KMS-11 (cell line): ENCODE data around the gene RSPH1.

ENCODE experiments used
- H2AFZ ChIP-seq: fragments of 200-600 bp; sonication (generic); 2 replicates; pipeline ENCODE4 v1.6.1; 2016; ENCODE audit warnings: antibody characterized with exemption, mixed run types, low read depth
- H3K27ac ChIP-seq: fragments of 200-600 bp; sonication (generic); 2 replicates; pipeline ENCODE4 v1.6.1; 2016; ENCODE audit warnings: mild to moderate bottlenecking, mixed run types
- H3K27me3 ChIP-seq: fragments of 200-600 bp; sonication (generic); 2 replicates; pipeline ENCODE4 v1.6.1; 2017; ENCODE audit warnings: mild to moderate bottlenecking, low read depth, mixed run types, moderate library complexity; ENCODE audit not compliant: insufficient read depth
- H3K36me3 ChIP-seq: fragments of 200-600 bp; sonication (generic); 2 replicates; pipeline ENCODE4 v1.6.1; 2017; ENCODE audit warnings: mild to moderate bottlenecking, mixed run types; ENCODE audit not compliant: insufficient read depth
- H3K4me1 ChIP-seq: fragments of 200-600 bp; sonication (generic); 2 replicates; pipeline ENCODE4 v1.6.1; 2016; ENCODE audit warnings: mild to moderate bottlenecking, low read depth, mixed run types; ENCODE audit not compliant: poor library complexity, severe bottlenecking
- H3K4me2 ChIP-seq: fragments of 200-600 bp; sonication (generic); 2 replicates; pipeline ENCODE4 v1.7.0; 2016; ENCODE audit warnings: mild to moderate bottlenecking, mixed run types
- H3K4me3 ChIP-seq: fragments of 200-600 bp; sonication (generic); IDR thresholded peaks from 2 replicates; pipeline ENCODE4 v1.6.1; 2017; ENCODE audit warnings: low read depth, low read length, mixed read lengths; ENCODE audit not compliant: insufficient read depth
- H3K79me2 ChIP-seq: fragments of 200-600 bp; sonication (generic); 2 replicates; pipeline ENCODE4 v1.6.1; 2016; ENCODE audit warnings: low read depth, mixed run types; ENCODE audit not compliant: insufficient read depth
- H3K9ac ChIP-seq: fragments of 200-600 bp; sonication (generic); 2 replicates; pipeline ENCODE4 v1.6.1; 2016; ENCODE audit warnings: mild to moderate bottlenecking, mixed run types
- H4K20me1 ChIP-seq: fragments of 200-600 bp; sonication (generic); 2 replicates; pipeline ENCODE4 v1.6.1; 2016; ENCODE audit warnings: mild to moderate bottlenecking, mixed run types; ENCODE audit not compliant: insufficient read depth
- TF ChIP-seq, protein P1 (sequence below): fragments of 200-600 bp; sonication (generic); conservative IDR thresholded peaks from 2 replicates; pipeline ENCODE4 v1.6.1; 2017; ENCODE audit warnings: low read depth, mild to moderate bottlenecking, antibody characterized with exemption, low read length, moderate library complexity, mixed read lengths

The RSPH1 gene

GRCh38 chr21:42455196-42455595 lies 40.8 kb downstream of the RSPH1 start:
- TF ChIP-seq, protein P1, sequence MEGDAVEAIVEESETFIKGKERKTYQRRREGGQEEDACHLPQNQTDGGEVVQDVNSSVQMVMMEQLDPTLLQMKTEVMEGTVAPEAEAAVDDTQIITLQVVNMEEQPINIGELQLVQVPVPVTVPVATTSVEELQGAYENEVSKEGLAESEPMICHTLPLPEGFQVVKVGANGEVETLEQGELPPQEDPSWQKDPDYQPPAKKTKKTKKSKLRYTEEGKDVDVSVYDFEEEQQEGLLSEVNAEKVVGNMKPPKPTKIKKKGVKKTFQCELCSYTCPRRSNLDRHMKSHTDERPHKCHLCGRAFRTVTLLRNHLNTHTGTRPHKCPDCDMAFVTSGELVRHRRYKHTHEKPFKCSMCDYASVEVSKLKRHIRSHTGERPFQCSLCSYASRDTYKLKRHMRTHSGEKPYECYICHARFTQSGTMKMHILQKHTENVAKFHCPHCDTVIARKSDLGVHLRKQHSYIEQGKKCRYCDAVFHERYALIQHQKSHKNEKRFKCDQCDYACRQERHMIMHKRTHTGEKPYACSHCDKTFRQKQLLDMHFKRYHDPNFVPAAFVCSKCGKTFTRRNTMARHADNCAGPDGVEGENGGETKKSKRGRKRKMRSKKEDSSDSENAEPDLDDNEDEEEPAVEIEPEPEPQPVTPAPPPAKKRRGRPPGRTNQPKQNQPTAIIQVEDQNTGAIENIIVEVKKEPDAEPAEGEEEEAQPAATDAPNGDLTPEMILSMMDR, result no peak
- H3K27me3 ChIP-seq, result no peaks in the 10 kb centered on the region
- H3K4me2 ChIP-seq, result no peak overlapping the region
- no peaks in the 10 kb centered on the region for H3K79me2 ChIP-seq
- H2AFZ ChIP-seq, result no peak overlapping the region
- H3K9ac ChIP-seq, result no peak overlapping the region
- H3K4me1 ChIP-seq, result peaks cover 8% of the 10 kb centered on the region
- no peaks in the 10 kb centered on the region for H4K20me1 ChIP-seq
- H3K36me3 ChIP-seq, result no peaks in the 10 kb centered on the region
- H3K4me3 ChIP-seq, result no peak overlapping the region
- no peak overlapping the region for H3K27ac ChIP-seq

DNA sequence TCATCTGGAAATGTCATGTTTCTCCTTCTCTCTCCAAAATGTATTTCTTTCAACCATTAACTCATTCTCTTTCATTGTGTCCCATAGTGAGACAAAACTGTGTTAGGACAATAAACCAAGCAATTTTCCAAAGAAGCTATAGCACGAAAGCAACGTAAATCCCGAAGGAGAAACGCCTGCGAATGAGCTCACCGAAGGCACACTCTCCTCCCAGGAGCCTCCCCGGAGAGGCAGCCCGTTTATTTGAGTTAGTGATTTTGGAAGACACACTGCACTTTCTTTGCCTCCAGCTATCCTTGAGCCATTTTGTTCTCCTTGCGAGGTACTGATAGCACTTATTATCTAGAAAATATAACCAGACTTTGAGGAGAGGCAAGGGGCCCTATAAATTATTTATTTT lies 41.2 kb downstream of the RSPH1 start:
- no peak overlapping the region for H3K4me2 ChIP-seq
- H3K36me3 ChIP-seq, result no peaks in the 10 kb centered on the region
- no peaks in the 10 kb centered on the region for H3K79me2 ChIP-seq
- no peak overlapping the region for H3K4me3 ChIP-seq
- no peaks in the 10 kb centered on the region for H3K27me3 ChIP-seq
- H3K9ac ChIP-seq, result no peak overlapping the region
- no peak overlapping the region for H2AFZ ChIP-seq
- peaks cover 4% of the 10 kb centered on the region for H3K4me1 ChIP-seq
- no peaks in the 10 kb centered on the region for H4K20me1 ChIP-seq
- no peak overlapping the region for H3K27ac ChIP-seq
- TF ChIP-seq, protein P1, result no peak

DNA sequence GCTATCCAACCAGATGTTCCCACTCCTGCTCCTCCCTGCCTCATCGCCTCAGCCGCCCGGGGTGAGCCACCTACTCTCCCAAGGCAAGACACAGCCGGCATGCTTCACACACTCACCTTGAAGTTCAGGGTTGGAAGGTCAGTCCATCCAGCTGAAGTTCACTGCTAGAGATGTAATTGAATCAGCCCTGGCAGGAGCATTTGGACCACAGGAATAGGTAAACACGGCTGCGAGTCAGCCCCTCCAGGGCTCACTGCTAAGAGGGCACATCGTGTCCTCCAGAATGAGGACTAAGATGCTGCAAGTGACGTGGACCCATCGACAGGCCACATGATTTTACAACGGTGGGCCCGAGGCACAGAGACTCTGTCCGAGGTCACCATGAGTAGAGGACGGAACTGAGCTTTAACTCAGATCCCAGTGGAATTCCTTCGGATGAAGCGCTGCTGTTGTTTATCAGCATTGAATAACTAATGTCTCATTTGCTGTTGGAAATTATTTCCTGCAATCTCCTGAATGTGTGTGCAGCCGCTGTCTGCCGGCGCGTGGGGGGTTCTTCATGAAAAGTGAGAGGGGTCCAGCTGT lies 41.9 kb downstream of the RSPH1 start:
- Histone ChIP-seq H3K9ac (no peak overlapping the region), H3K36me3 (no peaks in the 10 kb centered on the region), H3K79me2 (no peaks in the 10 kb centered on the region), H2AFZ (no peak overlapping the region), H3K4me3 (no peak overlapping the region), H4K20me1 (no peaks in the 10 kb centered on the region), H3K27me3 (0 out of 2 replicates have a peak, but pooled peaks cover 3% of the 10 kb centered on the region), H3K4me1 (no peaks in the 10 kb centered on the region), H3K4me2 (no peak overlapping the region), H3K27ac (no peak overlapping the region)
- TF ChIP-seq, protein P1, result no peak

DNA sequence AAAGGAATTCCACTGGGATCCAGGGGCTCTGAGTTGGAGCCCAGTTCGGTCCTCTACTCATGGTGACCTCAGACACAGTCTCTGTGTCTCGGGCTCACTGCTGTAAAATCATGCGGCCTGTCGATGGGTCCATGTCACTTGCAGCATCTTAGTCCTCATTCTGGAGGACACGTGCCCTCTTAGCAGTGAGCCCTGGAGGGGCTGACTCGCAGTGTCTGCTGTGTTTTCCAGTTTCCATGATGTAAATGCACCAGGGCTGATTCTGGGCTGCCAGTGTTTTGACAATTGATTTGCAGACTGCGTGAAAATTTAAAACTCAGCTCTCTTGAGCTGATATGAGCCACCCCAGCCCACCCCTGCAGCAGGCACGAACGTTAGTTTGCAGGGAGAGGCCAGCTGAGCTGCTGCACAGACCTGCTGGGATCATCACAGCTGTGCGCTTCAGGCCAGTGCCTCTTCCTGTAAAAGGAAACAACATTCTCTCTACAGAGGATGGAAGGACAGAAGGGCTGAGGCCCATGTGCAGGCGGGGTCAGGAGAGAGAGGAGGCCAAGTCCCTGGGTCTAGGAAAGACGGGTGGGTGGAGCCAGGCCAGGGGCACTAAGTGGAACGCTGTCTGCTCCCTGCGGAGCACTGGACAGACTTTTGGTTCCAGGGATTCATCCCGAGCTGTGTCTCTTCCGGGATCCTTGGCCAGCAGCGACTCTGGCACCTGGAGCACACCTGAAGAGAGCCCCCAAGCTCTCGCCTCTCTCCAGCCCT lies 42.6 kb downstream of the RSPH1 start:
- TF ChIP-seq, protein P1, result no peak
- H4K20me1 ChIP-seq, result no peaks in the 10 kb centered on the region
- no peaks in the 10 kb centered on the region for H3K4me1 ChIP-seq
- no peak overlapping the region for H2AFZ ChIP-seq
- H3K9ac ChIP-seq, result no peak overlapping the region
- H3K4me3 ChIP-seq, result no peak overlapping the region
- H3K36me3 ChIP-seq, result no peaks in the 10 kb centered on the region
- no peak overlapping the region for H3K4me2 ChIP-seq
- H3K79me2 ChIP-seq, result no peaks in the 10 kb centered on the region
- H3K27me3 ChIP-seq, result 0 out of 2 replicates have a peak, but pooled peaks cover 3% of the 10 kb centered on the region
- no peak overlapping the region for H3K27ac ChIP-seq
